Thoracic aorta (tissue), 2 donors: Measurements from ENCODE around the gene OBP2A. TPM values are rescaled to one million over a fixed set of nuclear protein-coding genes. Genes with fewer than 3 reads are reported as not detected.

Experiments used
- ATAC-seq: fragments of 150-250 bp; one replicate; pipeline ENCODE4 v1.8.0; 2017; ENCODE audit warnings: low read depth; ENCODE audit not compliant: insufficient number of reproducible peaks, low FRiP score
- DNase-seq: peaks from one replicate; pipeline ENCODE4 v3.0.0-alpha.2; 2020; ENCODE audit warnings: low spot score
- H3K27ac ChIP-seq, 2 donors: fragments of 200-600 bp; sonication (generic); 1 replicate in 1 of 2; 2 replicates in 1 of 2; pipeline ENCODE4 v1.5.1; 2016; ENCODE audit warnings: mild to moderate bottlenecking in 2 of 2, moderate library complexity in 2 of 2
- H3K27me3 ChIP-seq: fragments of 200-600 bp; sonication (generic); replicated peaks from 2 replicates; pipeline ENCODE4 v1.6.0; 2016; ENCODE audit warnings: mild to moderate bottlenecking; ENCODE audit not compliant: insufficient read depth
- H3K36me3 ChIP-seq: fragments of 200-600 bp; sonication (generic); one replicate; pipeline ENCODE4 v1.5.1; 2016
- H3K4me1 ChIP-seq, 2 donors: fragments of 200-600 bp; sonication (generic); 1 replicate in 1 of 2; 2 replicates in 1 of 2; pipeline versions ENCODE4 v1.5.1 to v1.6.0; 2016; ENCODE audit warnings: low read depth in 2 of 2, mild to moderate bottlenecking in 1 of 2; ENCODE audit not compliant: control insufficient read depth in 1 of 2
- H3K4me3 ChIP-seq: fragments of 200-600 bp; sonication (generic); 2 replicates; pipeline ENCODE4 v1.5.1; 2016; ENCODE audit warnings: mild to moderate bottlenecking
- H3K9me3 ChIP-seq: fragments of 200-600 bp; sonication (generic); 2 replicates; pipeline ENCODE4 v1.5.1; 2016
- CTCF ChIP-seq: fragments of 200-600 bp; sonication (generic); IDR thresholded peaks from one replicate; pipeline ENCODE4 v1.5.1; 2019; ENCODE audit warnings: antibody characterized with exemption
- total RNA-seq, 2 donors: library from RNA; depleted of rRNA; stranded (reverse); fragments of >200 nt; gene quantifications; one replicate each; pipeline versions ENCODE4 v1.1.0 to v1.2.3, GENCODE V29; 2016

The OBP2A gene
- total RNA-seq, 2 donors from 2014 or later = not detected

- Histone ChIP-seq H3K4me3 (no peak overlapping the region), H3K36me3 (no peaks in the 10 kb centered on the region), H3K9me3 (no peaks in the 10 kb centered on the region), H3K4me1 (no peaks in the 10 kb centered on the region), H3K27me3 (no peaks in the 10 kb centered on the region), H3K27ac (no peak overlapping the region)
- no peak for DNase-seq
- TF ChIP-seq CTCF = no peak
- no peak for ATAC-seq
Observed at GRCh38 chr9:135559606-135560005, 13.7 kb downstream of the OBP2A start.

- Histone ChIP-seq H3K27me3 (no peaks in the 10 kb centered on the region), H3K4me3 (no peak within 1 kb of the TSS), H3K9me3 (no peaks in the 10 kb centered on the region), H3K36me3 (no peaks in the 10 kb centered on the region), H3K4me1 (no peaks in the 10 kb centered on the region), H3K27ac (no peak within 1 kb of the TSS)
- no peak for TF ChIP-seq CTCF
- no peak for DNase-seq
- no peak for ATAC-seq
Observed at GRCh38 chr9:135561391-135562234, 15.7 kb downstream of the OBP2A start, which contains the start of gene PAEP. PAEP (plus strand) TSS chr9:135561756.

GRCh38 chr9:135562235-135562745 lies 16.4 kb downstream of the OBP2A start:
- Histone ChIP-seq H3K36me3 (no peaks in the 10 kb centered on the region), H3K27ac (no peak overlapping the region), H3K27me3 (no peaks in the 10 kb centered on the region), H3K4me1 (no peaks in the 10 kb centered on the region), H3K4me3 (no peak overlapping the region), H3K9me3 (no peaks in the 10 kb centered on the region)
- DNase-seq (no peak), ATAC-seq (no peak)
- TF ChIP-seq CTCF = no peak

- DNase-seq (no peak), ATAC-seq (no peak)
- TF ChIP-seq CTCF = no peak
- Histone ChIP-seq H3K36me3 (no peaks in the 10 kb centered on the region), H3K27ac (no peak overlapping the region), H3K4me3 (no peak overlapping the region), H3K27me3 (no peaks in the 10 kb centered on the region), H3K4me1 (no peaks in the 10 kb centered on the region), H3K9me3 (no peaks in the 10 kb centered on the region)
Observed at GRCh38 chr9:135563039-135563476, 17.1 kb downstream of the OBP2A start.

GRCh38 chr9:135563858-135564257 lies 17.9 kb downstream of the OBP2A start:
- H3K27me3 ChIP-seq = no peaks in the 10 kb centered on the region
- no peak for DNase-seq
- no peak overlapping the region for H3K4me3 ChIP-seq
- H3K36me3 ChIP-seq = no peaks in the 10 kb centered on the region
- H3K9me3 ChIP-seq = no peaks in the 10 kb centered on the region
- no peak overlapping the region for H3K27ac ChIP-seq
- no peak for ATAC-seq
- H3K4me1 ChIP-seq = no peaks in the 10 kb centered on the region
- no peak for TF ChIP-seq CTCF
